Fibroblast of skin of abdomen (primary cell): ENCODE measurements around the gene RSPH9.

Experiments
- DNase-seq: peaks from one replicate; pipeline ENCODE4 v3.0.0-alpha.2; 2013

RSPH9 gene

GRCh38 chr6:43713643-43714310 lies 68.9 kb downstream of the RSPH9 start:
- DNase-seq, result no peak

GRCh38 chr6:43714311-43715055 lies 69.6 kb downstream of the RSPH9 start:
- DNase-seq, result peak; percentile 85

- DNase-seq, result no peak
Observed at GRCh38 chr6:43715056-43715788, 70.4 kb downstream of the RSPH9 start.

- DNase-seq, result peak; percentile 28
Observed at GRCh38 chr6:43716099-43716498, 71.3 kb downstream of the RSPH9 start.

GRCh38 chr6:43717389-43717788 lies 72.6 kb downstream of the RSPH9 start:
- DNase-seq, result no peak

GRCh38 chr6:43717822-43718221 lies 73.0 kb downstream of the RSPH9 start:
- DNase-seq, result no peak

GRCh38 chr6:43718387-43719105 lies 73.7 kb downstream of the RSPH9 start:
- DNase-seq, result no peak

GRCh38 chr6:43719511-43719910 lies 74.7 kb downstream of the RSPH9 start:
- DNase-seq, result no peak

GRCh38 chr6:43720999-43721398 lies 76.2 kb downstream of the RSPH9 start:
- no peak for DNase-seq
